Spleen (tissue), 11 donors: ENCODE results near the gene STUM. TPM values are rescaled to one million over a fixed set of nuclear protein-coding genes. Genes with fewer than 3 reads are reported as not detected.

Experiments used
- DNase-seq: peaks from one replicate; pipeline ENCODE4 v3.0.0-alpha.2; 2020
- H3K27ac ChIP-seq, 8 donors: fragments of 200-600 bp; sonication (generic) in 7 of 8; 1 replicate in 4 of 8; 2 replicates in 4 of 8; pipeline versions ENCODE4 v1.5.0 to v1.8.0; 2016 to 2021; ENCODE audit warnings: inconsistent platforms in 4 of 8, mild to moderate bottlenecking in 4 of 8, moderate library complexity in 1 of 8
- H3K27me3 ChIP-seq, 7 donors: fragments of 200-600 bp; sonication (generic) in 6 of 7; replicated peaks in 1 of 7; 1 replicate in 4 of 7; 2 replicates in 3 of 7; pipeline versions ENCODE4 v1.5.0 to v1.8.0; 2016 to 2021; ENCODE audit warnings: inconsistent platforms in 3 of 7, mild to moderate bottlenecking in 1 of 7
- H3K36me3 ChIP-seq, 6 donors: fragments of 200-600 bp; sonication (generic) in 5 of 6; 1 replicate in 4 of 6; 2 replicates in 2 of 6; pipeline versions ENCODE4 v1.5.0 to v1.8.0; 2016 to 2021; ENCODE audit warnings: inconsistent platforms in 2 of 6
- H3K4me1 ChIP-seq, 6 donors: fragments of 200-600 bp; sonication (generic) in 5 of 6; 1 replicate in 3 of 6; 2 replicates in 3 of 6; pipeline versions ENCODE4 v1.5.0 to v1.8.0; 2016 to 2021; ENCODE audit warnings: inconsistent platforms in 3 of 6
- H3K4me3 ChIP-seq, 8 donors: fragments of 200-600 bp; sonication (generic) in 7 of 8; 1 replicate in 4 of 8; 2 replicates in 4 of 8; pipeline versions ENCODE4 v1.5.0 to v1.8.0; 2016 to 2021; ENCODE audit warnings: inconsistent platforms in 4 of 8, mild to moderate bottlenecking in 4 of 8, moderate library complexity in 2 of 8
- H3K9me3 ChIP-seq, 8 donors: fragments of 200-600 bp; sonication (generic) in 7 of 8; 1 replicate in 4 of 8; 2 replicates in 4 of 8; pipeline versions ENCODE4 v1.5.0 to v1.8.0; 2016 to 2021; ENCODE audit warnings: inconsistent platforms in 4 of 8
- POLR2A ChIP-seq, 3 donors: fragments of 450-650 bp; IDR thresholded peaks; one replicate each; pipeline ENCODE4 v1.5.1; 2017; ENCODE audit warnings: antibody characterized with exemption in 3 of 3, mild to moderate bottlenecking in 1 of 3
- POLR2AphosphoS5 ChIP-seq, 3 donors: sonication (generic); formaldehyde crosslinking; IDR thresholded peaks; one replicate each; pipeline ENCODE4 v1.5.1; 2017; ENCODE audit warnings: antibody characterized with exemption in 3 of 3
- WGBS, 5 donors: extraction: QIAGEN DNeasy Blood & Tissue Kit in 3 of 5; methylation state at CpG; one replicate each; pipeline versions ENCODE4 v1.1.5 to v1.1.7; 2013 to 2018; 5-methylcytosine and 5-hydroxymethylcytosine counted together
- intact Hi-C: fragments of 100-400 bp; cut with DNase I; formaldehyde crosslinking; loops from one replicate; pipeline ENCODE4 v1.15.0; 2023; ENCODE audit warnings: low total_unique reads
- polyA plus RNA-seq, 3 donors: library from polyadenylated mRNA; stranded (reverse); fragments of 200-250 nt; gene quantifications; one replicate each; pipeline ENCODE4 v1.2.1, GENCODE V29; 2013
- total RNA-seq, 7 donors: library from RNA; depleted of rRNA in 3 of 7; stranded (reverse); fragments of >200 nt in 3 of 7; fragmentation: NEBNext Ultra II Directional in 4 of 7; extraction: Animal tissue kit (Norgen Biotek cat#: 25700) in 4 of 7; gene quantifications; one replicate each; pipeline versions ENCODE4 v1.1.0 to v1.2.1, GENCODE V29; 2016 to 2021
- TF ChIP-seq, protein P1 (sequence below), 11 experiments: fragments of 200-600 bp in 7 of 11; fragments of 450-650 bp in 4 of 11; sonication (generic) in 4 of 11; IDR thresholded peaks in 8 of 11; conservative IDR thresholded peaks in 3 of 11; 1 replicate in 7 of 11; 2 replicates in 4 of 11; pipeline versions ENCODE4 v1.4.0 to v1.8.0; 2016 to 2021; ENCODE audit warnings: antibody characterized with exemption in 11 of 11, inconsistent platforms in 4 of 11, mild to moderate bottlenecking in 1 of 11
- donor health status: healthy with polysubstance abuse.
- donor health status: DM: no; HTN: no; CAD: no; lungs with moderate emphysema.
- donor health status: DM: no; HTN: no; CAD: no.
- donor health status: Bipolar disorder and iron deficiency.
- donor health status: healthy.
- donor health status: DM: no; HTN: no; CAD: no.
- donor health status: DM: yes; HTN: yes; CAD: no.

STUM gene
- total and polyA plus RNA-seq, 10 donors, result 0.11 to 2.8 (median 0.49) TPM

DNA sequence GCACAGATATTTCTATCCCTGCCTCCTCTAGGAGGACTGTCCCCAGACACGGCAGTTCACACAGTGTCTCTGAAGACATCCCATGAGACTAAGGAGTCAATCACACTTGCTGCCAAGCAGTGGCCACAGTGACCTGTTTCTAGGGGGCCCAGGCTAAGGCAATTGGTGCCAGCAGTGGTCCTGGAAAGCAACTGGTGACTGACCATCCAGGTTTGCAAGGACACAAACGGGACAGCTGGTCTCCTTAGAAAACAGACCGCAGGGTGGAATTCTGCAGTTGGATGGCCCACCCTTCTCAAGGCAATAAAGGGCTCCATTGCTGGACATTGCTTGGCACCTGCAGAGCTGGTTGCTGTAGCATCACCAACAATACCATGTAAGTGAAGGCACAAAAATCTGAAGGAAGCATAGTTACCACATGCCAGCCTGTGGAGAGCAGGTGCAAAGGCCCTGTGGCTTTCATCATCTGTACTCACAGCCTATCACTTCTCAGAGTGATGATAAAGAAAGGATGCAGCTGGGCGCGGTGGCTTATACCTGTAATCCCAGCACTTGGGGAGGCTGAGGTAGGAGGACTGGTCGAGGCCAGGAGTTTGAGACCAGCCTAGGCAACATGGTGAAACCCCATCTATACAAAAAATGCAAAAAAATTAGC is 81.5 kb downstream of the STUM start:
- Histone ChIP-seq H3K4me3 (no peak overlapping the region), H3K36me3 (peaks cover 0 to 54% (median 16%) of the 10 kb centered on the region in 6 donors), H3K4me1 (peaks cover 26 to 63% (median 50%) of the 10 kb centered on the region in 6 donors), H3K9me3 (no peaks in the 10 kb centered on the region), H3K27ac (peak overlapping the region in 1 of 8 donors; percentile 2), H3K27me3 (no peaks in the 10 kb centered on the region)
- intact Hi-C loops, result loop anchor here (5.0 kb wide), 1 partner anchor 197 kb away; no protein-coding TSS in a partner anchor
- TF ChIP-seq POLR2AphosphoS5 (IDR thresholded peaks at IDR 0.05) (no peak), POLR2A (IDR thresholded peaks at IDR 0.05) (no peak)
- TF ChIP-seq, protein P1, sequence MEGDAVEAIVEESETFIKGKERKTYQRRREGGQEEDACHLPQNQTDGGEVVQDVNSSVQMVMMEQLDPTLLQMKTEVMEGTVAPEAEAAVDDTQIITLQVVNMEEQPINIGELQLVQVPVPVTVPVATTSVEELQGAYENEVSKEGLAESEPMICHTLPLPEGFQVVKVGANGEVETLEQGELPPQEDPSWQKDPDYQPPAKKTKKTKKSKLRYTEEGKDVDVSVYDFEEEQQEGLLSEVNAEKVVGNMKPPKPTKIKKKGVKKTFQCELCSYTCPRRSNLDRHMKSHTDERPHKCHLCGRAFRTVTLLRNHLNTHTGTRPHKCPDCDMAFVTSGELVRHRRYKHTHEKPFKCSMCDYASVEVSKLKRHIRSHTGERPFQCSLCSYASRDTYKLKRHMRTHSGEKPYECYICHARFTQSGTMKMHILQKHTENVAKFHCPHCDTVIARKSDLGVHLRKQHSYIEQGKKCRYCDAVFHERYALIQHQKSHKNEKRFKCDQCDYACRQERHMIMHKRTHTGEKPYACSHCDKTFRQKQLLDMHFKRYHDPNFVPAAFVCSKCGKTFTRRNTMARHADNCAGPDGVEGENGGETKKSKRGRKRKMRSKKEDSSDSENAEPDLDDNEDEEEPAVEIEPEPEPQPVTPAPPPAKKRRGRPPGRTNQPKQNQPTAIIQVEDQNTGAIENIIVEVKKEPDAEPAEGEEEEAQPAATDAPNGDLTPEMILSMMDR (IDR thresholded peaks at IDR 0.05 in 8 of 11, conservative IDR thresholded peaks at IDR 0.05 in 3 of 11), result no peak
- DNase-seq, result peak; percentile 35
- WGBS, 5 donors, result 90 to 95% (median 93%) methylated on average over 6 of the region's 6 CpGs

DNA sequence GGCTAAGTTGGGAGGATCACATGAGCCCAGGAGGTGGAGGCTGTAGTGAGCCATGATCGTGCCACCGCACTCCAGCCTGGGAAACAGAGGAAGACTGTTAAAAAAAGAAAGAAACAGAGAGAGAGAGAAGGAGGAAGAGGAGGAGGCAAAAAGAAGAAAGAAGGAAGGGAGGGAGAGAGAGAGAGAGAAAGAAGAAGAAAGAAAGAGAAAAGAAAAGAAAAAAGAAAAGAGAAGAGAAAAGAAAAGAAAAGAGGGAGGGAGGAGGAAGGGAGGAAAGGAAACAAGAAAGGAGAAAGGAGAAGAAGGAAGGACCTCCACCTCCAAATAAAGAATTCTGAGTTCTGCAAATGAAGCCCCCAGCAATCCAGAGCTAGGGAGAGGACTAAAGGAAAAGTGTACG is 82.0 kb downstream of the STUM start:
- H3K4me3 ChIP-seq, result no peak overlapping the region
- TF ChIP-seq POLR2A (IDR thresholded peaks at IDR 0.05) (no peak), POLR2AphosphoS5 (IDR thresholded peaks at IDR 0.05) (no peak)
- TF ChIP-seq, protein P1 (IDR thresholded peaks at IDR 0.05 in 8 of 11, conservative IDR thresholded peaks at IDR 0.05 in 3 of 11), result no peak
- intact Hi-C loops, result loop anchor here (5.0 kb wide), 1 partner anchor 197 kb away; no protein-coding TSS in a partner anchor
- H3K9me3 ChIP-seq, result no peaks in the 10 kb centered on the region
- H3K27ac ChIP-seq, result peak overlapping the region in 4 of 8 donors; percentile 79 to 86 (median 81)
- no peak for DNase-seq
- H3K27me3 ChIP-seq, result no peaks in the 10 kb centered on the region
- peaks cover 0 to 59% (median 18%) of the 10 kb centered on the region in 6 donors for H3K36me3 ChIP-seq
- H3K4me1 ChIP-seq, result peaks cover 26 to 69% (median 55%) of the 10 kb centered on the region in 6 donors
- WGBS, 5 donors, result 89 to 96% (median 93%) methylated on average over 3 of the region's 3 CpGs

DNA sequence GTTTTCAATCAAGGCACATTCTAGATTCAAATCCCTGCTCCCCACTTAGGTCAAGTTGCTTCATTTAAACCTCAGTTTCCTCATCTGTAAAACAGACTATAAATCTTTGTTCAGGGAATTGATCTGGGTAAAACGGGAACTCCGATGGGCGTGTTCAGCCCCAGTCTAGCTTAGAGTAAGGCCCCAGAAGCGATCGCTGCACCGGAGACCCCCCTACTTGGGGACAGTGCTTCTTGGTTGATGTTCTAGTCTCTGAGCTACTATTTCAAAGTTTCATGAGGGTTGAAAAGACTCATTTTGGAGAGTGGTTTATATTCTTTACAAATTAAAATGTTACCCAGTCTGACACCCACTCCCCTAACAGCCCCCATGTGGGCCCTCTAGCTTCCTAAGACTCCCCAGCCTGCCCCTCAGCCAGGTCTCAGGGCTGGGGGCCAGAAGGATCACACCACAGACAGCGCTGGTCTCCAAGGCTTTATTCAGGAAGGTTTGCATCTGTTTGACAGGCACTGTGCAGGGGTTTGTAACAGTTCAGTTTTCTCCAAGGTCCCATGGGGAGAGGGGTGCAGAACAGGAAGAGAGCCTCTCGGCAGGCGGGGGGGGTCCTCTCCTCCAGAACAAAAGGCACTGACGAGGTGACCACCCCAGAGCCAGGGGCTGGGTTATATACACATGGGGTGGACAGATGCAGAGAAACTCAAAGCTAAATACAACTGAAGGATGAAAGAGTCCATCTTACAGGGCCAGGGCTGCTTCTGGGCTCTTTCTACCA is 82.9 kb downstream of the STUM start:
- intact Hi-C loops, result loop anchor here (5.0 kb wide), 1 partner anchor 196 kb away; no protein-coding TSS in a partner anchor
- peaks cover 0 to 68% (median 26%) of the 10 kb centered on the region in 6 donors for H3K36me3 ChIP-seq
- no peaks in the 10 kb centered on the region for H3K27me3 ChIP-seq
- peaks cover 23 to 69% (median 55%) of the 10 kb centered on the region in 6 donors for H3K4me1 ChIP-seq
- 70 to 92% (median 75%) methylated on average over 10 of the region's 10 CpGs for WGBS, 5 donors
- DNase-seq, result peak; percentile 60
- no peak for TF ChIP-seq POLR2AphosphoS5 (IDR thresholded peaks at IDR 0.05)
- TF ChIP-seq, protein P1 (IDR thresholded peaks at IDR 0.05 in 8 of 11, conservative IDR thresholded peaks at IDR 0.05 in 3 of 11), result no peak
- no peak for TF ChIP-seq POLR2A (IDR thresholded peaks at IDR 0.05)
- H3K9me3 ChIP-seq, result no peaks in the 10 kb centered on the region
- peak overlapping the region in 6 of 8 donors; percentile 17 to 86 (median 80) for H3K27ac ChIP-seq
- H3K4me3 ChIP-seq, result no peak overlapping the region
